DMS53 treated with DMSO at 0.1 percent for 48 hours (cell line): ENCODE results near the gene RBBP8NL.

ENCODE experiments used
- DNase-seq: peaks from one replicate; lab custom pipeline; 2025; ENCODE audit not compliant: unreplicated experiment; lab: John Stamatoyannopoulos, UW

RBBP8NL gene

GRCh38 chr20:62462976-62463592, 35.7 kb upstream of the RBBP8NL start:
- no peak for DNase-seq

- DNase-seq = no peak
Observed at GRCh38 chr20:62461834-62462233, 34.5 kb upstream of the RBBP8NL start.

GRCh38 chr20:62461157-62461556, 33.8 kb upstream of the RBBP8NL start:
- DNase-seq = no peak

GRCh38 chr20:62460678-62461077, 33.3 kb upstream of the RBBP8NL start:
- DNase-seq = no peak

- no peak for DNase-seq
Observed at GRCh38 chr20:62459488-62459887, 32.1 kb upstream of the RBBP8NL start.

- DNase-seq = no peak
Observed at GRCh38 chr20:62458275-62459251, 31.2 kb upstream of the RBBP8NL start.

GRCh38 chr20:62457831-62458230, 30.5 kb upstream of the RBBP8NL start:
- no peak for DNase-seq

GRCh38 chr20:62457098-62457497, 29.8 kb upstream of the RBBP8NL start:
- DNase-seq = no peak

- no peak for DNase-seq
Observed at GRCh38 chr20:62455929-62456328, 28.6 kb upstream of the RBBP8NL start.

GRCh38 chr20:62454904-62455636, 27.7 kb upstream of the RBBP8NL start:
- DNase-seq = no peak

- no peak for DNase-seq
Observed at GRCh38 chr20:62453186-62453808, 26.0 kb upstream of the RBBP8NL start.

- no peak for DNase-seq
Observed at GRCh38 chr20:62452475-62453095, 25.2 kb upstream of the RBBP8NL start.

GRCh38 chr20:62451970-62452369, 24.6 kb upstream of the RBBP8NL start:
- DNase-seq = no peak

GRCh38 chr20:62451156-62451767, 23.9 kb upstream of the RBBP8NL start:
- DNase-seq = no peak

- no peak for DNase-seq
Observed at GRCh38 chr20:62449951-62450691, 22.8 kb upstream of the RBBP8NL start.

GRCh38 chr20:62448788-62449187, 21.4 kb upstream of the RBBP8NL start:
- no peak for DNase-seq

- no peak for DNase-seq
Observed at GRCh38 chr20:62448038-62448437, 20.7 kb upstream of the RBBP8NL start.

- no peak for DNase-seq
Observed at GRCh38 chr20:62446888-62447869, 19.8 kb upstream of the RBBP8NL start.
